MCF 10A (cell line): Measurements from ENCODE around the gene NIN. TPM values are rescaled to one million over a fixed set of nuclear protein-coding genes. Genes with fewer than 3 reads are reported as not detected.

Experiments
- BruUV-seq: library from RNA; stranded (reverse); fragments of 400-500 nt; replicated peaks from 2 replicates; lab custom pipeline; 2021; lab: Mats Ljungman, UMichigan
- CTCF ChIA-PET: fragments of 300-600 bp; sonication (Branson Sonifier 250); formaldehyde crosslinking; extraction: SDS; loops from one replicate; lab custom pipeline; 2021; ENCODE audit warnings: antibody characterized with exemption, inconsistent platforms; lab: Yijun Ruan, JAX
- POLR2A ChIA-PET: fragments of 300-600, 350-650 bp; sonication (Branson Sonifier 250); formaldehyde crosslinking; extraction: SDS; loops from one replicate; lab custom pipeline; 2020; ENCODE audit warnings: antibody characterized with exemption, inconsistent platforms; lab: Yijun Ruan, JAX
- DNase-seq: peaks from one replicate; pipeline ENCODE4 v3.0.0-alpha.2; 2018; ENCODE audit not compliant: unreplicated experiment
- H3K27ac Mint-ChIP-seq: one replicate; pipeline ENCODE4 v1.8.0; 2022; ENCODE audit warnings: mild to moderate bottlenecking, low read depth, mixed read lengths; ENCODE audit not compliant: unreplicated experiment
- H3K27me3 Mint-ChIP-seq: one replicate; pipeline ENCODE4 v1.8.0; 2022; ENCODE audit warnings: mixed read lengths; ENCODE audit not compliant: insufficient read depth, unreplicated experiment
- H3K36me3 Mint-ChIP-seq: one replicate; pipeline ENCODE4 v1.8.0; 2022; ENCODE audit warnings: mild to moderate bottlenecking, moderate library complexity, mixed read lengths; ENCODE audit not compliant: insufficient read depth, unreplicated experiment
- H3K4me1 Mint-ChIP-seq: one replicate; pipeline ENCODE4 v1.8.0; 2022; ENCODE audit warnings: mixed read lengths; ENCODE audit not compliant: insufficient read depth, unreplicated experiment
- H3K4me3 Mint-ChIP-seq: one replicate; pipeline ENCODE4 v1.8.0; 2022; ENCODE audit warnings: mild to moderate bottlenecking, moderate library complexity, mixed read lengths; ENCODE audit not compliant: unreplicated experiment
- H3K9me3 Mint-ChIP-seq: one replicate; pipeline ENCODE4 v1.8.0; 2022; ENCODE audit warnings: mixed read lengths; ENCODE audit not compliant: unreplicated experiment
- intact Hi-C: fragments of 100-400 bp; cut with micrococcal nuclease; formaldehyde crosslinking; loops from 2 replicates; pipeline ENCODE4 v1.14.1; 2022
- total RNA-seq: library from RNA; stranded (reverse); gene quantifications from 2 replicates; pipeline ENCODE4 v1.2.3, GENCODE V29; 2022
- TF ChIP-seq, protein P1 (sequence below): fragments of 200-600 bp; IDR thresholded peaks from one replicate; pipeline ENCODE4 v1.8.0; 2022; ENCODE audit warnings: antibody characterized with exemption, mild to moderate bottlenecking; ENCODE audit not compliant: unreplicated experiment

Gene NIN
- total RNA-seq, 1 experiment from 2014 or later, result 33.0 TPM

GRCh38 chr14:50756300-50756699 lies 74.7 kb downstream of the NIN start:
- ChIA-PET CTCF (interaction anchor here (0.5 to 9.4 kb wide), 2 partner anchors 19 to 132 kb away, joined by 4 to 129 read pairs; no protein-coding TSS in a partner anchor), POLR2A (no interaction called here)
- Mint-ChIP-seq H3K4me1 (no peaks in the 10 kb centered on the region), H3K27ac (no peak overlapping the region), H3K9me3 (no peaks in the 10 kb centered on the region), H3K36me3 (peaks cover 28% of the 10 kb centered on the region), H3K4me3 (no peak overlapping the region), H3K27me3 (no peaks in the 10 kb centered on the region)
- intact Hi-C loops, result no loop called here
- no TSS peak for BruUV-seq
- DNase-seq, result no peak
- TF ChIP-seq, protein P1, sequence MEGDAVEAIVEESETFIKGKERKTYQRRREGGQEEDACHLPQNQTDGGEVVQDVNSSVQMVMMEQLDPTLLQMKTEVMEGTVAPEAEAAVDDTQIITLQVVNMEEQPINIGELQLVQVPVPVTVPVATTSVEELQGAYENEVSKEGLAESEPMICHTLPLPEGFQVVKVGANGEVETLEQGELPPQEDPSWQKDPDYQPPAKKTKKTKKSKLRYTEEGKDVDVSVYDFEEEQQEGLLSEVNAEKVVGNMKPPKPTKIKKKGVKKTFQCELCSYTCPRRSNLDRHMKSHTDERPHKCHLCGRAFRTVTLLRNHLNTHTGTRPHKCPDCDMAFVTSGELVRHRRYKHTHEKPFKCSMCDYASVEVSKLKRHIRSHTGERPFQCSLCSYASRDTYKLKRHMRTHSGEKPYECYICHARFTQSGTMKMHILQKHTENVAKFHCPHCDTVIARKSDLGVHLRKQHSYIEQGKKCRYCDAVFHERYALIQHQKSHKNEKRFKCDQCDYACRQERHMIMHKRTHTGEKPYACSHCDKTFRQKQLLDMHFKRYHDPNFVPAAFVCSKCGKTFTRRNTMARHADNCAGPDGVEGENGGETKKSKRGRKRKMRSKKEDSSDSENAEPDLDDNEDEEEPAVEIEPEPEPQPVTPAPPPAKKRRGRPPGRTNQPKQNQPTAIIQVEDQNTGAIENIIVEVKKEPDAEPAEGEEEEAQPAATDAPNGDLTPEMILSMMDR, result no peak

DNA sequence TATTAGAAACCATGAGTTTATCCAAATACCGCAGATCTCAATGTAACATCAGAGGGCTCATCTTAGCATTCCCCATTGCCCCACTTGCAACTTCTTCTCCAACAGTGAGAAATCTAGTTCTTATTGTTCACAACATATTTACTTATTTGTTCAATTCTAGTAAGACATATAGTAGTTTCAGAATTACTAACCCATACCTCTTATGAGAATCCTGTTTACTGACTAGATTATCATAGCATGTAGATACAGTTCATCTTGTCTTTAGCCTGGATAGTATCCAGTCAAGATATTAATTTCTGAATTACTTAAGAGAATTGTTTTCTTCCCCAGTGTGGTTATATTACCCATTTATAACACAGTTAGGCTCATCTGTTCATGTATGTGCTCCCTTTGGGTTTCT lies 80.6 kb downstream of the NIN start:
- no peak for DNase-seq
- ChIA-PET POLR2A (no interaction called here), CTCF (interaction anchor here (0.6 to 2.0 kb wide), 2 partner anchors 18 to 24 kb away, joined by 3 to 4 read pairs; no protein-coding TSS in a partner anchor)
- no peak overlapping the region for H3K27ac Mint-ChIP-seq
- no TSS peak for BruUV-seq
- TF ChIP-seq, protein P1, result no peak
- H3K27me3 Mint-ChIP-seq, result no peaks in the 10 kb centered on the region
- H3K4me3 Mint-ChIP-seq, result no peak overlapping the region
- H3K36me3 Mint-ChIP-seq, result peaks cover 62% of the 10 kb centered on the region
- no peaks in the 10 kb centered on the region for H3K4me1 Mint-ChIP-seq
- no peaks in the 10 kb centered on the region for H3K9me3 Mint-ChIP-seq
- intact Hi-C loops, result no loop called here

GRCh38 chr14:50745401-50746058 lies 85.4 kb downstream of the NIN start:
- no peak overlapping the region for H3K27ac Mint-ChIP-seq
- intact Hi-C loops, result no loop called here

DNA sequence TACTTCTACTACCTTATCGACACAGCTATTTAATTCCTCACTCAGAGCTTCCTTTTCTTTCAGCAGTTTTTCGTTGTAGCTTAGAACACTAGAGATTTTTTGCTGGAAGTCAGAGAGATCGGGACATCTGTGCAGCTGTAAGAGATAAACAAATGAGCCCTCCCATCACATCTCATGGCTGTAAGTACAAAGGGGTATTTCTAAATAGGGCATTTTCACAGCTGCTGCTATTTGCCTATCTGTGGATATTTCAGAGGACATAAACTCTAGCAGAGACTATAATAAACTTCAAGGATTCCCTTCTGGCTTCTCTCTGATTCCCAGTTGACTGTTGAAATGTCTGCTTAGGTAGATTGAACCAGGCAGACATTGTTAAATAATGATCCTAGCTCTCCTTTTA lies 86.7 kb downstream of the NIN start:
- CTCF ChIA-PET, result interaction anchor here (1.2 kb wide), 1 partner anchor 10 kb away, joined by 3 read pairs; no protein-coding TSS in a partner anchor
- no peak for DNase-seq
- TF ChIP-seq, protein P1, result no peak
- Mint-ChIP-seq H3K27me3 (no peaks in the 10 kb centered on the region), H3K27ac (no peak overlapping the region), H3K36me3 (peaks cover 36% of the 10 kb centered on the region), H3K4me3 (no peak overlapping the region), H3K9me3 (no peaks in the 10 kb centered on the region), H3K4me1 (peaks cover 5% of the 10 kb centered on the region)
- intact Hi-C loops, result no loop called here
- POLR2A ChIA-PET, result interaction anchor here (0.7 kb wide), 2 partner anchors 78 to 480 kb away, joined by 3 read pairs; no protein-coding TSS in a partner anchor
- BruUV-seq, result no TSS peak

More at GRCh38 chr14:50745401-50746058, 85.4 kb downstream of the NIN start:
- ChIA-PET CTCF (no interaction called here), POLR2A (no interaction called here)
- BruUV-seq, result no TSS peak
- Mint-ChIP-seq H3K27me3 (no peaks in the 10 kb centered on the region), H3K9me3 (no peaks in the 10 kb centered on the region), H3K36me3 (peaks cover 44% of the 10 kb centered on the region), H3K4me3 (no peak overlapping the region), H3K4me1 (peaks cover 5% of the 10 kb centered on the region)
- TF ChIP-seq, protein P1, result no peak
- DNase-seq, result no peak
